Stimulated activated naive CD8-positive, alpha-beta T cell treated with anti-CD3 and anti-CD28 coated beads, Interleukin-15, amount 100 ng/mL, for 72 hours (primary cell): ENCODE results near the gene VWA8.

ENCODE experiments used
- ATAC-seq: fragments of 150-1000 bp; cut with Tn5 transposase; 2 replicates; pipeline ENCODE4 v1.10.0; 2021; ENCODE audit warnings: mild to moderate bottlenecking, moderate library complexity
- DNase-seq, 2 donors: peaks; one replicate each; pipeline ENCODE4 v3.0.0; 2021 to 2022
- H3K27ac Mint-ChIP-seq, 2 donors: one replicate each; pipeline ENCODE4 v1.8.0; 2022; ENCODE audit warnings: mild to moderate bottlenecking in 2 of 2, mixed read lengths in 2 of 2, moderate library complexity in 2 of 2
- H3K27me3 Mint-ChIP-seq: one replicate; pipeline ENCODE4 v1.8.0; 2022; ENCODE audit warnings: mixed read lengths
- H3K4me1 Mint-ChIP-seq: one replicate; pipeline ENCODE4 v1.8.0; 2022; ENCODE audit warnings: mild to moderate bottlenecking, mixed read lengths
- H3K4me3 Mint-ChIP-seq, 2 donors: one replicate each; pipeline ENCODE4 v1.8.0; 2022; ENCODE audit warnings: mild to moderate bottlenecking in 2 of 2, mixed read lengths in 2 of 2, moderate library complexity in 1 of 2
- H3K9me3 Mint-ChIP-seq, 2 donors: one replicate each; pipeline ENCODE4 v1.8.0; 2022; ENCODE audit warnings: mixed read lengths in 2 of 2

The VWA8 gene

GRCh38 chr13:41533266-41534052 is 427.4 kb downstream of the VWA8 start:
- ATAC-seq = no peak
- no peak overlapping the region for H3K4me3 Mint-ChIP-seq
- no peaks in the 10 kb centered on the region for H3K9me3 Mint-ChIP-seq
- no peaks in the 10 kb centered on the region for H3K4me1 Mint-ChIP-seq
- no peaks in the 10 kb centered on the region for H3K27me3 Mint-ChIP-seq
- no peak overlapping the region for H3K27ac Mint-ChIP-seq
- DNase-seq = no peak

GRCh38 chr13:41528021-41528420 is 432.9 kb downstream of the VWA8 start:
- Mint-ChIP-seq H3K27ac (no peak overlapping the region), H3K9me3 (peaks cover 5 to 8% of the 10 kb centered on the region in 2 donors), H3K4me3 (no peak overlapping the region), H3K27me3 (no peaks in the 10 kb centered on the region), H3K4me1 (no peaks in the 10 kb centered on the region)
- DNase-seq = no peak
- ATAC-seq = no peak

DNA sequence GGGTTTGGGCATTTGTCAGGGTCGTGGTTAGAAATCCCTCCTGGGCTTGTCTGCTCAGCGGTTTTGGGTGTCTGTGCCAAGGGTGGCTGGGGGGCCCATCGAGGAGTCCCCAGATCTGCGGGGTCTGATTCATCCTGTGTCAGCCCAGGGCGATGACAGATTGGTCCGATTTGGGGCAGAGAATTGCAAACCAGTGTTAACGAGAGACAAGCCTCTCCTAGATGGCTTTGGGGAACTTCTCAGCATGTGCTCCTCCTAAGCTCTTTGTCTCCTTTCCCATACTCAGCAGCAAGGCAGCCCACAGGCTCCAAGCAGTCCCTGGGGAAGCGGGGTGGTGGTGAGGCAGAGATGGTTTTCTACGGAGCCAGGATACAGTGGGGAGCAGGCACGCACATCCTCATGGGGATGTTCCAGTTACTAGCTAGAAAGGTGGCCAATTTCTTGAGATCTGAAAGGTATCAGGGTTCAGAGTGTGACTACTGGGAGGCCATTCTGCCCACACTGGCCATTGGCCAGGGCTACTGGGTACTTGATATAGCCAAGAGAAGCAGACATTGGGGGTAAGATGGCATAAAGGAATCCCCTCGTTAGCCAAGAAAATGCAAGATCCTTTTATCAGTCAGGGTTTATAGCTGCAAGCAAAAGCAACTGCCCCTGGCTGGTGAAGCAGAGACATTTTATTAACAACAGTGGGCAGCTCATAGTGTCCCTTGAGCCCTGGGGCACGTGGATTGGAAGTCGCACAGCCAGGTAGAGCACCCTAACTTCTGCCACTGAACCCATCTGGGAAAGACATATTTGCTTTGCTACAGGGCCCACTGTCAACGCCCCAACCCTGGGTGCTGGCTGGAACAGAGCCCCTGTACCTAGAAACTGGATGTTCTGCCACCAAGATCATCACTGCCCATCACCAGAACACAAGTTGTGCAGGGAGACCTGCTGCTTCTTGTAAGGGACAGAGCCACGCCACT is 440.0 kb downstream of the VWA8 start:
- Mint-ChIP-seq H3K4me3 (no peak overlapping the region), H3K4me1 (peaks cover 8% of the 10 kb centered on the region), H3K27ac (no peak overlapping the region), H3K27me3 (no peaks in the 10 kb centered on the region), H3K9me3 (peaks cover 5 to 23% of the 10 kb centered on the region in 2 donors)
- ATAC-seq = no peak
- no peak for DNase-seq

DNA sequence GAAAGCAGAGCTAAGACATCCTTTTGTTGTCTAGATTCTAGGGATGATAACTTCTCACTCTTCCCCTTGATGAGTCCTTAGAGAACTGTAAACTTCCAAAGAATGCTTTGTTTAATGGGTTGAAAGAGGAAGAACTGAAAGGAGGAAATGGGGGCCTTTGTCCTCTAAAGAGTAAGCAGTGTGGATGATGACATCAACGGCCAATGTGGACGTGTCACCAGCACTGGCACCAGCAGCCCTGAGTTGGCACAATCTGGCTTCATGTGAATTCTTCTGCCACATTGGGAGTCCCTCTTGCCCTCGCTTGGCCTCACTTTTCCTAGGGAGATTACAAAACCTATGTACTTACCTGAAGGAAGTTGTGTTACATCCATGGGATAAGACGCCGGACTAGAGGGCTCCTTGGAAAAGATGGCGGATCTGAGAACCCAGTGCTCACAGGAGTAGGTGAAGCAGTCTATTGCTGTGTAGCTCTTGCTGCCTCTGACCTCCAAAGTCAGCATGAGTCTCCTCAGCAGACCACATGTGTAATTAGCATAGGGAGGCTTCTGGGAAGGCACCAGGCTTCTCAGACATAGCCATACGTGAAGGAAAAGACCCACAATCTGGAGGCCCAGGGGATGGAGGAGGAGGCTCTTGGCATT is 440.8 kb downstream of the VWA8 start:
- no peaks in the 10 kb centered on the region for H3K27me3 Mint-ChIP-seq
- peaks cover 2 to 19% of the 10 kb centered on the region in 2 donors for H3K9me3 Mint-ChIP-seq
- H3K27ac Mint-ChIP-seq = no peak overlapping the region
- H3K4me1 Mint-ChIP-seq = peaks cover 8% of the 10 kb centered on the region
- no peak for ATAC-seq
- DNase-seq = no peak
- H3K4me3 Mint-ChIP-seq = no peak overlapping the region
